ENCODE data around the gene NECTIN4. TPM values are rescaled to one million over a fixed set of nuclear protein-coding genes. Genes with fewer than 3 reads are reported as not detected.
"Not testable (repeated sequence)": the region's sequence is repeated elsewhere in the genome, so short reads cannot be mapped to it uniquely, and the experiment has no call there.

NECTIN4 gene
- total RNA-seq, 2 donors from 2014 or later: 3.0 to 6.1 TPM

DNA sequence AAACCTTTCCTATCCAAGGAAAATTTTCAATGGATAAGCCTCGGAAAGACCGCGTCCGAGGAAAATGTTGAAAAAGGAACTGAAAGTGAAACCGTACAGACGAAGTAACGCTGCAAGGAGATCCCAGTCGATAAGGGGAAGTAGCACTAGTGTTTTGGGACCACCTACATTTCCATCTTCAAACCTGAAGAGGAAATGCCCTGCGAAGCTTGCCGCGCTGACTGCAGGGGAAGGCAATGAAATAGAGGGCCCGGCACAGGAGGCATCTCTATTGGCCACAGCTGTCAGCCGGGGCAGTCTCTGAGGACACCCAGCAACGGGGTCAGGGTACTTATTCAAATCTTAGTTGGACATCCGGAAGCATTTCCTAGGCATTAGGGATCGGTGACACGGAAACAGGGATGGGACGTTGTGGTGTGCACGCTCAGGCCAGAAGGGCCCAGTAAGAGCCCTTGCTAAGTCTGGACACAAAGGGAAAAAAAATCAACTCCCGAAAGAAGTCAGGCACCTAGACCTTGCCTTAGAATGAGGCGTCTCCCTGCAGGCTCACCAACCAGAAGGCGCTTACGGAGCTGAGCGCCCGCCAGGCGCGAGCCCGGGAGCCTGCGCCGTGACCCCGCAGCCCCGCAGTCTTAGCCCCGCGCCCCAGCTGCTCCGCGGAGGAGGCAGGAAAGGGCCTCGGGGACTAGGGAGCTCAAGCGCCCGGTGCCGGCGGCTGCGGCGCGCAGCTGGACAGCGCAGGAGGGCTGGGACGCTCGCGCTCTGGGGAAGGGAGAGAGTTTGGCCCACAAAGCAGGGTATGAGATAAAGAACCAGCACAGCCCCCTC, 44.2 kb downstream of the NECTIN4 start:
- ATAC-seq: peak; percentile 69
- intact Hi-C loops (cut with DNase I, micrococcal nuclease): no loop called here
- peak; percentile 76 to 86 for DNase-seq

DNA sequence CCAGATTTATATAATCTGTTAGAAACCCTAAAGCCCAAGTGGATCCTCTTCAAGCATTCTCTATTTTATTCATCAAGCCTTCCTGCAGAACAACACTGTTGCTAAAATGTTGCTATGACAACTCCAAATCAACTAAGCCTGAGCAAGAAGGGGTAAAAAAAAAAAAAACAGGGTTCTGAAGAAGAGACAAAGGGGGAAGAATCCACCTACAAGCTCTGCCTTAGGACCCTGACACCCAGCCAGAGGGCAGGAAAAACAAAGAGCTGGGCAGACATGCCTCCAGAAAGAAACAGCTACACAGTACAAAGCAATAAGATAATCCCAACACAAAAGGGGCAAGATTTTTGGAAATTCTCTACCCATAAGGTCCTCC, 44.8 kb downstream of the NECTIN4 start:
- ATAC-seq (no peak), DNase-seq (no peak)
- intact Hi-C loops (cut with DNase I, micrococcal nuclease): no loop called here

DNA sequence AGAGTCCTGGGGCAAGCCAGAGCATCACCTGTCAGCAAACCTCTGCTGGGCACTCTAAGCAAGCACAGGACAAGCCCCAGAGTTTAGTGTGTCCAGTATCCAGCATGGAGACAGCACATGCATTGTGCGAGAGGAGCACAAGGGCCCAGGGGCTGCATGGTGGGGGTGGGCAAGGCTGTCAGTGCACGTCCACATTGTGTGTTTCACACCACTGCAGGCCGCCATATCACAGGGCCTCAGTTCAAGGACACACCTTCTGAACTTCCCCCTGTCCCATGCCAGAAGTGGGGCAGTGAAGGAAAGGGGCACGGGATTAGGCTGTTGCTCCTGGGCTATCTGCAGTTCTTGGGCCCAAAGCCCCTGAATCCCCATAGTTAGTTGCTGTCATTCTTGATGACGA, 49.8 kb downstream of the NECTIN4 start:
- DNase-seq (no peak), ATAC-seq (peak; percentile 1)
- intact Hi-C loops (cut with DNase I, micrococcal nuclease): no loop called here

DNA sequence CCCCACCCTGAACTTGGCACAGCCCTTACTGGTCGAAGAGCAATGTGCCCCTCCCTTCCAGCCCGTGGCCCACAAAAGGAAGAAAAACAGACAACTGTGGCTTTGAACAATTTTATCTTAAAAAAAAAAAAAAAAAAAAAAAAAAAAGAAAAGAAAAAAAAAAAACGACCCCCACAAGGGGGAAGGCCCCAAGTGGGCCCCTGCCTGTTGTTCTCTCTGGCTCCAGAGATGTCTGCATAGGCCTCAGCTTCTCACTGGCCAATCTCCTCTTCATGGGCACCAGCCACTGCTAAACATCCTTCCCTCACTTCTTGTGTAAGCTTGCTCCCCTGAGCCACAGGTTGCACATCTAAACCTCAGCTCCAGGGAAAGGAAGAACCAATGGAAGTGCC, 50.2 kb downstream of the NECTIN4 start:
- peak; percentile 3 for ATAC-seq
- no peak for DNase-seq
- intact Hi-C loops (cut with DNase I, micrococcal nuclease): no loop called here

DNA sequence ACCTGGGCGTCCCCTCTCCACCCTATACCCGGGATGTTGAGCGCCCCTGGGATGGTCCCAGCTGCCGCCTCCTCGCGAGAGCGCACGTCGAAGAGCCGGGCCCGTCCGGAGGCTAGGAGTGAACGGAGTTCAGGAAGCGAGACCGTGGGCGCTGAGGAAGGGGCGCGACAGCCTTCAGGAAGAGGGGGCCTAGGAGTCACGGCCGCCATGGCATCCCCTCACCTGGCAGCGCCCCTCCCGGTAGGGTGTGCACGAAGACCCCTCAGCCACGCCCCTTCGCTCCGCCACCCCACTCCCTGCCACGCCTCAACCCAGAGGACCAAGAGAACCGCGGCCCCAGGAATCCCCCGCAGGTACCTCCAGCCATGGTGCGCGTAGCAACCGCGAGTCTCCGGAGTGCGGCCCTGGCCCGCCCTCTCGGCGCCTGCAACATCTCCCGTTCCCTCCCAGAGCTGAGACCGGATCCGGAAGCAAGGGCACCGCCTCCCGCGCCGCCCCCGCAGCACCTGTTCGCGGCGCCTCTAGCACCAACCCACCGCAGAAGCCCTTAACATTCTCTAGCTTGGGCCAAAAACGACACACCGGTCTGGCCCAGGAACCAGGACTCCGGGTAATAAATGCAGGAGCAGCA, 50.7 kb downstream of the NECTIN4 start, which contains the start of gene TSTD1:
TSTD1 (minus strand) TSS at position 442 of the 631 bp plus-strand sequence; CDS start at position 367, 75 bp downstream.
- ATAC-seq: peak; percentile 88
- peak; percentile 90 to 93 for DNase-seq
- intact Hi-C loops (cut with DNase I, micrococcal nuclease): no loop called here

DNA sequence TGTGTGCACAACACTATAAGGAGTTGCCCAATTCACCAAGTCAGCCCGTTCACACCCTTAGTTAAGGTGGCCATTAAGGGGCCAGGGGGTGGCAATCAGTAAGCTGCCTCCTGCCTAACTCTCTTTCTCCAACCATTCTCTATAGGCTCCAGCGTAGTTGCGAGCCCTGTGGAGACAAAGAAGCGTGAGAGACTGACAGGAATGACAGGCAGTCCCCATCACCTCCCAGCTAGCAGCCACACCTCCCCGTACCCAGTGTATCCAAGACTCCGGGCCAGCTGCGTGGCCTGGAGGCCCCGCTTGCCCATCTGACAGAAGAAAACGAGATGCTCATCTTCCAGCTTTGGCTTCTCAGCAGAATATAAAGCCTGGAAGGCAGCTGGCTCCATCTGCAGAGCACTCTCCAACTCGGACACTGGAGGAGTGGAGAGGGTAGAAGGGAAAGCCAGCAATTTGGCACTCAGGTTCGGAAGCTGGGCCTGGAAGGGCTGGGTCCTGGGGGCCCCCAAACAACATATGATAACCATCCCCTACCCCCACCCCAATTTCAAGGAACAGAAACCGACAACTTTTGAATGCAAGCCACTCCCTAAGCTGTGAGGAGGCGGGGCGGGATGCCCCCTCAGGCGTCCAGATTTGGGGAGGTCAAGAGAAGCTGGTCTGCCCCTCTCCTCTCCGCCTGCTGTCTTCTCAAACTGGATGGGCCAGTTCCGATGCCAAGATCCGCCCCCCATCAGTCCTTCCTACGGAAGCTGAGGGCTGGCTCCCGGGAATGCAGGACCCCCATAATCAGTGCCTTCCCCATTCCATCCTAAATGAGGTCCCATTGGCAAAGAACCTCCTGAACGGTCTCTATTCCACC, 51.5 kb downstream of the NECTIN4 start:
- intact Hi-C loops (cut with DNase I, micrococcal nuclease): no loop called here
- peak; percentile 43 to 61 for DNase-seq
- peak; percentile 16 for ATAC-seq

DNA sequence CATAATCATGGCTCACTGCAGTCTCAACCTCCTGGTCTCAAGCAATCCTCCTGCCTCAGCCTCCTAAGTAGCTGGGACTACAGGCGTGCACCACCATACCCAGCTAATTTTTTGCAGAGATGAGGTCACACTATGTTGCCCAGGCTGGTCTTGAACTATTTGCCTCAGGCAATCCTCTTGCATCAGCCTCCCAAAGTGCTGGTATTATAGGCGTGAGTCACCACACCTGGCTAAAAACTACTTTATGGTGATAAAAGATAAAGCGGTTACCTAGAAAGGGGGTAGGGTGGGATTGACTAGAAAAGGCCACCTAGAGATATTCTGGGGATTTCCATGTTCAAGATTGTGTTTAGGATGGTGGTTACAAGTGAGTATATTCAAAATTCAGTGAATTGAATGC, 55.6 kb downstream of the NECTIN4 start:
- ATAC-seq (no peak), DNase-seq (no peak)
- intact Hi-C loops (cut with DNase I, micrococcal nuclease): no loop called here

DNA sequence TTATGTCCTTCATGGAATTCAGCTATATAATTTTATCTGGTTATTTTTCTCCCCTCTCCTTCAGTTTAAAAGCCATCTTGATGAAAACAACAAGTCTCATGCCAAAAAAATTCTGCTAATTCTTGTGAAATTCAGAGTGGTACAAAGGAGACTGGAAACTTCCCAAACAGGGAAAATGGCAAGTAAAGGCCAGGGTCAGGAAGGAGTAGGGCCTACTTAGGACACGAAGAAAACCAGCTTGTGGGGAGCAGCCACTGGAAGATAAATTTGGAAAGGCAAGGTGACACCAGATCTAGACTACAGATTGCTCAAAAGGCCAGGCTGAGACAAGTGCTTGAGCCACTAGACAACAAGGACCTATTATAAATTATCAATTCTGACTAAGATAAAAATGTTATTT, 56.9 kb downstream of the NECTIN4 start:
- DNase-seq: no peak
- ATAC-seq: no peak
- intact Hi-C loops (cut with DNase I, micrococcal nuclease): no loop called here

DNA sequence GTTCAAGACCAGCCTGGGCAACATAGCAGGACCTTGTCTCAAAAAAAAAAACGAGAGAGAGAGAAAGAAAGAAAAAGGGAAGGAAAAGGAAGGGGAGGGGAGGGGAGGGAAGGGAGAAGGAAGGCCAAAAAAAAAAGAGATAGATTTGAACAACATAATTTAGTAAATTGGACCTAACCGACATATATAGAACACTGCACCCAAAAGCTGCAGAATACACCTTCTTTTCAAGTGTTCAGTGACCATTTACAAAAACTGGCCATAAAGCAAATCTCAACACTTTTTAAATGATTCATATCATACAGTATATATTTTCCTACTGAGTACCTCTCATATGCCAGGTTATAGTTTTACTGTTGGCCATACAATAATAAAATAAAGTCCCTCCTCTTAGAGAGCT, 57.5 kb downstream of the NECTIN4 start:
- DNase-seq (no peak), ATAC-seq (peak; percentile 30)
- intact Hi-C loops (cut with DNase I, micrococcal nuclease): no loop called here

DNA sequence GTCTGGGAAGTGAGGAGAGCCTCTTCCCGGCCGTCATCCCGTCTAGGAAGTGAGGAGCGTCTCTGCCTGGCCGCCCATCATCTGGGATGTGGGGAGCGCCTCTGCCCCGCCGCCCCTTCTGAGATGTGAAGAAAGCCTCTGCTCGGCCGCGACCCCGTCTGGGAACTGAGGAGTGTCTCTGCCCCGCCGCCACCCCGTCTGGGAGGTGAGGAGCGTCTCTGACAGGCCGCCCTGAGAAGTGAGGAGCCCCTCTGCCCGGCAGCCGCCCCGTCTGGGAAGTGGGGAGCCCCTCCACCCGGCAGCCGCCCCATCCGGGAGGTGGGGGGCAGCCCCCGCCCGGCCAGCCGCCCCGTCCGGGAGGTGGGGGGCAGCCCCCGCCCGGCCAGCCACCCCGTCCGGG, 59.9 kb downstream of the NECTIN4 start:
- ATAC-seq; DNase-seq; intact Hi-C loops (cut with DNase I, micrococcal nuclease): not testable (repeated sequence)

DNA sequence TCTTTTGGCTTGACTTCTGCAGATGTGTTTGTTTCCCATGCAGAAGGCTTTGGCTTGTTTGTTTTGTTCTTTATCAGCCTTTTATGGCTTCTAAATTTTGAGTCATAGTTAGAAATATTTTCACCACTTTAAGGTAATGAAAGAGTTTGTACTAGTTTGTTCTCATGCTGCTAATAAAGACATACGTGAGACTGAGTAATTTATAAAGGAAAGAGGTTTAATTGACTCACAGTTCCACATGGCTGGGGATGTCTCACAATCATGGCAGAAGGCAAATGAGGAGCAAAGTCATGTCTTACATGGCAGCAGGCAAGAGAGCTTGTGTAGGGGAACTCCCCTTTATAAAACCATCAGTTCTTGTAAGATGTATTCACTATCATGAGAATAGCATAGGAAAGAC, 62.4 kb downstream of the NECTIN4 start:
- DNase-seq; intact Hi-C loops (cut with DNase I, micrococcal nuclease); ATAC-seq: not testable (repeated sequence)

DNA sequence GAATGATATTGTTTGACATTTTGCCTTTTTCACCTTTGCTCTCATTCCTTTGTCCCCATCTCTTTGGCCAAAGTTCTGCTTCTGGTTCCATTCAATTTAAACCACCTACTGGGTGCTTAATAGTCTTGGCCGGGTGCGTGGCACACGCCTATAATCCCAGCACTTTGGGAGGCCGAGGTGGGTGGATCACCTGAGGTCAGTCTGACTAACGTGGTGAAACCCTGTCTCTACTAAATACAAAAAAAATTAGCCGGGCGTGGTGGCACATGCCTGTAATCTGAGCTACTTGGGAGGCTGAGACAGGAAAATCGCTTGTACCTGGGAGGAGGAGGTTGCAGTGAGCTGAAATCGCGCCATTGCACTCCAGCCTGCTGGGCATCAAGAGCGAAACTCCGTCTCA, 66.9 kb downstream of the NECTIN4 start:
- DNase-seq; ATAC-seq; intact Hi-C loops (cut with DNase I, micrococcal nuclease): not testable (repeated sequence)

DNA sequence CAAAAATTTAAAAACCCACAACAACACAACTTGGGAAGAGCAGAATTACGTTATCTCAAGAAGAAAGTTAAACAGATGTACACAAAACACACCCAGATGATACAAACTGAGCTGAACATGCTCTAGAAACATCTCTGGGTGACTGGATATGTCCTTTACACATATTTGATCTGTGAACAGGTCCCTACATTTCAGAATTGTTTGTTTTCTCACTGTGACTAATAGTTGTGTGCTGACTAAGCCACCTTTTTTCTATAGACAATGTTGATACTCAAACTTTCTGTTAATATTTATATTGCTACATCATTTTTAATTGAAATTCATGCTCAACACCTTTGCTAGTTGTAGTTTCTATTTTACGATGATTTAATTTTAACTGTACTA, 67.4 kb downstream of the NECTIN4 start:
- intact Hi-C loops (cut with DNase I, micrococcal nuclease): no loop called here
- ATAC-seq: no peak
- no peak for DNase-seq

DNA sequence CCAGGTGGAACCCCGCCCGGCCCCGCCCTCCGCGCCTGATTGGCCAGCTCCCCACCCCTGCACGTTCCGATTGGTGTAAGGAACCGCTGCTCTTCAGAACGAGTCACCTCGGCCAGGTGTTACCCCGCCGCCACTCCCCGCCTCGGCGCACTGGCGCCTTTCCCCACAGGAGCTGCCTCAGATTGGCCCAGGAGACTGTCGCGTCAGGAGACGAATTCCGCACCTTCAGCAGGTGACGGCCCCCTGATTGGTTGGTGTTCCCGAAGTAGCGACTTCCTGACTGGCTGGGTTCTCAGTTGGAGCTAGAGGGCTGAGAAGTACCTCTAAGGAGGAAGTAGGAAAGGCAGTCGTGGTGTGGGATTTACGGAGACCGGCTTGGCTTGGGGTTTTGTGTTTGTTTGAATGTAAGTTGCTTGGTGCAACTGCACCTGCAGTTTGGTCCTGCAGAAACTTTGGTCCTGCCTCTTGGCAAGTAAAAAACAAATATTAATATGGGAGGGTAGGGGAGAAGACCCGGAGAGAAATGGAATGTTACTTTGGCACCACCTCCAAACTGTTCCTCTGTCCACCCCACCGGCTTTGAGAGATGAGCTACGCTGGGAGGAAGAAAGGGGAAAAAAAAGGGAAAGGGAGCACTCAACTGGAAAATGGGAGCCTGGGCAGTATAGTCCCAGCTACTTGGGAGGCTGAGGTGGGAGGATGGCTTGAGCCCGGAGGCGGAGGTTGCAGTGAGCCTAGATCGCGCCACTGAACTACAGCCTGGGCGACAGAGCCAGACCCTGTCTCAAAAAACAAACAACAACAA, 68.0 kb downstream of the NECTIN4 start:
- intact Hi-C loops (cut with DNase I, micrococcal nuclease): no loop called here
- peak; percentile 98 for DNase-seq
- ATAC-seq: peak; percentile 90

Other genes with a start within 250 kb of the NECTIN4 start
- gene CD244, start 226.7 kb downstream of the NECTIN4 start, total RNA-seq: under 1 TPM; 0.37 to 0.87 TPM
- 100 to 1,000 TPM; 268 to 512 TPM for gene ITLN1, start 204.4 kb downstream of the NECTIN4 start, total RNA-seq
- gene ITLN2, start 134.7 kb downstream of the NECTIN4 start, total RNA-seq: not detected
- 100 to 1,000 TPM; 145 to 202 TPM for gene F11R, start 68.4 kb downstream of the NECTIN4 start, total RNA-seq
- 100 to 1,000 TPM in 1 of 2 donors, 10 to 100 TPM in 1; 92.1 to 120 TPM for gene TSTD1, start 50.6 kb downstream of the NECTIN4 start, total RNA-seq
- 10 to 100 TPM; 67.4 to 72.4 TPM for gene USF1, start 43.6 kb downstream of the NECTIN4 start, total RNA-seq
- 1 to 10 TPM; 2.7 to 8.7 TPM for gene ARHGAP30, start 19.7 kb downstream of the NECTIN4 start, total RNA-seq
- gene KLHDC9, start 8.8 kb upstream of the NECTIN4 start, total RNA-seq: 10 to 100 TPM; 10.1 to 11.1 TPM
- 10 to 100 TPM; 30.3 to 38.2 TPM for gene PFDN2, start 28.5 kb upstream of the NECTIN4 start, total RNA-seq
- 10 to 100 TPM; 74.4 to 76.6 TPM for gene NIT1, start 28.5 kb upstream of the NECTIN4 start, total RNA-seq
- 10 to 100 TPM; 34.2 to 41.5 TPM for gene DEDD, start 43.1 kb upstream of the NECTIN4 start, total RNA-seq
- gene UFC1, start 64.4 kb upstream of the NECTIN4 start, total RNA-seq: 100 to 1,000 TPM; 106 to 107 TPM
- gene USP21, start 69.9 kb upstream of the NECTIN4 start, total RNA-seq: 10 to 100 TPM; 19.7 to 24.0 TPM
- 10 to 100 TPM; 11.7 to 12.4 TPM for gene PPOX, start 76.9 kb upstream of the NECTIN4 start, total RNA-seq
- gene B4GALT3, start 87.9 kb upstream of the NECTIN4 start, total RNA-seq: 10 to 100 TPM; 29.7 TPM
- gene ADAMTS4, start 109.5 kb upstream of the NECTIN4 start, total RNA-seq: 1 to 10 TPM; 1.0 to 3.3 TPM
- gene NDUFS2, start 112.8 kb upstream of the NECTIN4 start, total RNA-seq: 100 to 1,000 TPM; 154 to 188 TPM
- 10 to 100 TPM in 1 of 2 donors, 1 to 10 TPM in 1; 5.6 to 23.3 TPM for gene FCER1G, start 125.7 kb upstream of the NECTIN4 start, total RNA-seq
- gene APOA2, start 134.1 kb upstream of the NECTIN4 start, total RNA-seq: not detected
- 10 to 100 TPM; 19.6 to 24.6 TPM for gene TOMM40L, start 136.5 kb upstream of the NECTIN4 start, total RNA-seq
- gene NR1I3, start 148.6 kb upstream of the NECTIN4 start, total RNA-seq: under 1 TPM in 1 of 2 donors, not detected in 1; 0.53 TPM
- gene PCP4L1, start 169.2 kb upstream of the NECTIN4 start, total RNA-seq: 1 to 10 TPM in 1 of 2 donors, not detected in 1; 2.6 TPM
- gene MPZ, start 220.4 kb upstream of the NECTIN4 start, total RNA-seq: 1 to 10 TPM; 1.3 to 5.0 TPM
- 100 to 1,000 TPM; 264 to 266 TPM for gene SDHC, start 224.8 kb upstream of the NECTIN4 start, total RNA-seq